A673 (cell line): ENCODE results near the gene TMEM240.

Source experiments
- CTCF ChIP-seq: fragments of 300-800, 200-600 bp; sonication (generic); conservative IDR thresholded peaks from 2 replicates; pipeline ENCODE4 v1.5.1; 2017; ENCODE audit warnings: low read depth, mild to moderate bottlenecking, antibody characterized with exemption, low read length, moderate library complexity, mixed read lengths
- EZH2 ChIP-seq: fragments of 200-600 bp; sonication (generic); IDR thresholded peaks from 2 replicates; pipeline ENCODE4 v1.6.1; 2017; ENCODE audit warnings: borderline replicate concordance, low read depth, mild to moderate bottlenecking, mixed read lengths, antibody characterized with exemption, low read length; ENCODE audit not compliant: poor library complexity, severe bottlenecking

GRCh38 chr1:1558591-1558990 is 18.2 kb upstream of the TMEM240 start:
- TF ChIP-seq CTCF (no peak), EZH2 (no peak)
